H9 (cell line): ENCODE data around the gene CES1. TPM values are rescaled to one million over a fixed set of nuclear protein-coding genes. Genes with fewer than 3 reads are reported as not detected.

Source experiments
- DNase-seq: peaks from one replicate; pipeline ENCODE4 v3.0.0-alpha.2; 2017
- H2AFZ ChIP-seq: one replicate; pipeline ENCODE4 v1.6.1; 2013; ENCODE audit warnings: mild to moderate bottlenecking, low read length, control low read depth, moderate library complexity
- H2AK5ac ChIP-seq: 2 replicates; pipeline ENCODE4 v1.6.1; 2013; ENCODE audit warnings: low read length, control low read depth, mixed read lengths; ENCODE audit not compliant: insufficient read length
- H2BK120ac ChIP-seq: one replicate; pipeline ENCODE4 v1.6.1; 2013; ENCODE audit warnings: low read depth, mild to moderate bottlenecking, low read length, control low read depth, inconsistent platforms; ENCODE audit not compliant: poor library complexity, severe bottlenecking
- H2BK12ac ChIP-seq: 2 replicates; pipeline ENCODE4 v1.6.1; 2013; ENCODE audit warnings: low read length, control low read depth, mixed read lengths, low read depth; ENCODE audit not compliant: insufficient read length
- H2BK15ac ChIP-seq: 2 replicates; pipeline ENCODE4 v1.6.1; 2013; ENCODE audit warnings: low read depth, low read length, control low read depth
- H2BK20ac ChIP-seq: one replicate; pipeline ENCODE4 v1.6.1; 2013; ENCODE audit warnings: low read depth, mild to moderate bottlenecking, low read length, control low read depth, inconsistent platforms; ENCODE audit not compliant: poor library complexity, severe bottlenecking
- H2BK5ac ChIP-seq: 2 replicates; pipeline ENCODE4 v1.6.1; 2013; ENCODE audit warnings: low read length, control low read depth, mixed read lengths; ENCODE audit not compliant: insufficient read length
- H3K14ac ChIP-seq: 2 replicates; pipeline ENCODE4 v1.6.1; 2013; ENCODE audit warnings: low read length, control low read depth; ENCODE audit not compliant: insufficient read depth
- H3K18ac ChIP-seq: 2 replicates; pipeline ENCODE4 v1.6.1; 2013; ENCODE audit warnings: low read depth, mild to moderate bottlenecking, mixed read lengths, low read length, control low read depth; ENCODE audit not compliant: insufficient read length
- H3K23ac ChIP-seq: 2 replicates; pipeline ENCODE4 v1.6.1; 2013; ENCODE audit warnings: low read length, control low read depth, mixed read lengths, low read depth; ENCODE audit not compliant: insufficient read length
- H3K23me2 ChIP-seq: 2 replicates; pipeline ENCODE4 v1.6.1; 2013; ENCODE audit warnings: low read depth, mild to moderate bottlenecking, mixed read lengths, low read length, control low read depth; ENCODE audit not compliant: insufficient read length, poor library complexity, severe bottlenecking
- H3K27ac ChIP-seq: 2 replicates; pipeline ENCODE4 v1.5.1; 2013; ENCODE audit warnings: low read length, control low read depth, mixed read lengths, low read depth; ENCODE audit not compliant: insufficient read length
- H3K27me3 ChIP-seq: 2 replicates; pipeline ENCODE4 v1.6.1; 2013; ENCODE audit warnings: low read length, control low read depth, inconsistent platforms; ENCODE audit not compliant: insufficient read depth
- H3K4ac ChIP-seq: 2 replicates; pipeline ENCODE4 v1.6.1; 2013; ENCODE audit warnings: low read depth, mild to moderate bottlenecking, control low read depth, inconsistent platforms, low read length, moderate library complexity
- H3K4me1 ChIP-seq: 2 replicates; pipeline ENCODE4 v1.6.1; 2013; ENCODE audit warnings: low read length, control low read depth, inconsistent platforms; ENCODE audit not compliant: insufficient read depth
- H3K4me2 ChIP-seq: 2 replicates; pipeline ENCODE4 v1.6.1; 2013; ENCODE audit warnings: low read length, control low read depth, mixed read lengths; ENCODE audit not compliant: insufficient read length, insufficient read depth
- H3K56ac ChIP-seq: 2 replicates; pipeline ENCODE4 v1.6.1; 2013; ENCODE audit warnings: low read depth, mild to moderate bottlenecking, mixed read lengths, low read length, control low read depth; ENCODE audit not compliant: insufficient read length
- H3K79me1 ChIP-seq: 2 replicates; pipeline ENCODE4 v1.6.1; 2013; ENCODE audit warnings: low read depth, mild to moderate bottlenecking, moderate library complexity, low read length, control low read depth, inconsistent platforms; ENCODE audit not compliant: insufficient read depth, poor library complexity, severe bottlenecking
- H3K79me2 ChIP-seq: 2 replicates; pipeline ENCODE4 v1.6.1; 2013; ENCODE audit warnings: low read length, control low read depth, inconsistent platforms; ENCODE audit not compliant: insufficient read depth
- H3K9ac ChIP-seq: 2 replicates; pipeline ENCODE4 v1.6.1; 2013; ENCODE audit warnings: low read length, control low read depth, mixed read lengths; ENCODE audit not compliant: insufficient read length; ENCODE audit errors: extremely low read depth
- H3K9me3 ChIP-seq: one replicate; pipeline ENCODE4 v1.6.1; 2013; ENCODE audit warnings: low read depth, low read length, inconsistent platforms; ENCODE audit not compliant: control insufficient read depth
- H3T11ph ChIP-seq: one replicate; pipeline ENCODE4 v1.6.1; 2013; ENCODE audit warnings: mild to moderate bottlenecking, low read length, control low read depth, inconsistent platforms
- H4K20me1 ChIP-seq: one replicate; pipeline ENCODE4 v1.6.1; 2013; ENCODE audit not compliant: control insufficient read depth, insufficient read length, insufficient read depth
- H4K5ac ChIP-seq: 2 replicates; pipeline ENCODE4 v1.6.1; 2013; ENCODE audit warnings: low read depth, mild to moderate bottlenecking, mixed read lengths, low read length, control low read depth; ENCODE audit not compliant: insufficient read length
- H4K8ac ChIP-seq: replicated peaks from 2 replicates; pipeline ENCODE4 v1.6.1; 2013; ENCODE audit warnings: low read length, control low read depth, mixed read lengths, low read depth; ENCODE audit not compliant: insufficient read length
- H4K91ac ChIP-seq: 2 replicates; pipeline ENCODE4 v1.6.1; 2013; ENCODE audit warnings: low read depth, mild to moderate bottlenecking, moderate library complexity, mixed read lengths, low read length, control low read depth; ENCODE audit not compliant: insufficient read length
- H3K27ac Mint-ChIP-seq, 3 experiments: 2 replicates in 2 of 3; 3 replicates in 1 of 3; pipeline ENCODE4 v1.8.0; 2020 to 2021; ENCODE audit warnings: mixed read lengths in 3 of 3, mild to moderate bottlenecking in 1 of 3, moderate library complexity in 1 of 3
- H3K27me3 Mint-ChIP-seq: 2 replicates; pipeline ENCODE4 v1.8.0; 2021; ENCODE audit warnings: low read depth, mild to moderate bottlenecking, moderate library complexity, mixed read lengths
- H3K36me3 Mint-ChIP-seq, 3 experiments: 2 replicates in 2 of 3; 3 replicates in 1 of 3; pipeline ENCODE4 v1.8.0; 2020 to 2021; ENCODE audit warnings: low read depth in 3 of 3, mixed read lengths in 3 of 3; ENCODE audit not compliant: insufficient read depth in 1 of 3
- H3K4me1 Mint-ChIP-seq, 2 experiments: 2 replicates each; pipeline ENCODE4 v1.8.0; 2020; ENCODE audit warnings: mixed read lengths in 2 of 2
- H3K4me3 Mint-ChIP-seq, 2 experiments: 2 replicates in 1 of 2; 3 replicates in 1 of 2; pipeline ENCODE4 v1.8.0; 2020 to 2021; ENCODE audit warnings: mild to moderate bottlenecking in 2 of 2, mixed read lengths in 2 of 2, moderate library complexity in 1 of 2
- H3K9me3 Mint-ChIP-seq, 2 experiments: 2 replicates in 1 of 2; 3 replicates in 1 of 2; pipeline ENCODE4 v1.8.0; 2020; ENCODE audit warnings: mild to moderate bottlenecking in 2 of 2, mixed read lengths in 2 of 2, moderate library complexity in 1 of 2
- WGBS: extraction: QIAGEN DNeasy Blood & Tissue Kit; methylation state at CpG from one replicate; pipeline ENCODE4 v1.1.7; 2013; ENCODE audit warnings: missing lambda C conversion rate, low lambda C conversion rate, mixed read lengths; ENCODE audit not compliant: insufficient read length; ENCODE audit errors: extremely low coverage; 5-methylcytosine and 5-hydroxymethylcytosine counted together
- total RNA-seq: library from RNA; stranded (reverse); gene quantifications from 2 replicates; pipeline ENCODE4 v1.2.1, GENCODE V29; 2021
- TF ChIP-seq, protein P1 (sequence below): fragments of 200-600 bp; sonication (generic); conservative IDR thresholded peaks from 3 replicates; pipeline ENCODE4 v1.8.0; 2021; ENCODE audit warnings: antibody characterized with exemption, mild to moderate bottlenecking

Gene CES1
- total RNA-seq, 1 experiment from 2014 or later: not detected

DNA sequence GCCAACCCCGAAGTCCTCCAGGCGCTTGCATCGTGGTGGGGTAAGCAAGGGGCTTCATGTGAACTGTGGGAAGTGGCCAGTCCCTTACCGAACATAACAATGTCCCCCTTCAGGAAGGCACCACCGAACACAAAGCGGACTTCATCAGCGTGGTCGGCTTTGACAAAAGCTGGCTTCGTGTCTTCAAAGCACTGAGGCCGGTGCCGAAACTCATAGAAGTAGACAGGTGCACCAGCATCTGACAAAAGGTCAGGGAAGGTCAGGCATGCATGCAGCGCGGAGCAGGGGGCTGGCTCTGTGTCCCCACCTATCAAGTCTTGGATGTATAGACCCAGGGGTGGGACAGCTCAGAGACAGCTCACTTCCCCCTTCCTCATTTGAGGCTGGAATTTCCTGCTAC lies 16.6 kb upstream of the CES1 start:
- H3K79me1 ChIP-seq: no peaks in the 10 kb centered on the region
- no peaks in the 10 kb centered on the region for H3K36me3 Mint-ChIP-seq
- no peak overlapping the region for H3K27ac ChIP-seq
- no peaks in the 10 kb centered on the region for H3K23me2 ChIP-seq
- H2BK120ac ChIP-seq: no peak overlapping the region
- H3K27me3 Mint-ChIP-seq: peaks cover 17% of the 10 kb centered on the region
- H2BK5ac ChIP-seq: no peak overlapping the region
- no peak overlapping the region for H4K8ac ChIP-seq
- H4K91ac ChIP-seq: no peak overlapping the region
- no peak overlapping the region for H3K9ac ChIP-seq
- H3K27ac Mint-ChIP-seq: no peak overlapping the region
- no peak overlapping the region for H3K4ac ChIP-seq
- no peak overlapping the region for H3K18ac ChIP-seq
- H2BK12ac ChIP-seq: no peak overlapping the region
- no peak overlapping the region for H3K4me2 ChIP-seq
- H2AFZ ChIP-seq: no peak overlapping the region
- H4K5ac ChIP-seq: no peak overlapping the region
- no peaks in the 10 kb centered on the region for H3K4me1 ChIP-seq
- no peak overlapping the region for H2AK5ac ChIP-seq
- no peaks in the 10 kb centered on the region; a peak in 2 of 4 replicates for H3K4me1 Mint-ChIP-seq
- no peaks in the 10 kb centered on the region for H3K79me2 ChIP-seq
- H2BK15ac ChIP-seq: no peak overlapping the region
- H2BK20ac ChIP-seq: no peak overlapping the region
- H3T11ph ChIP-seq: no peak overlapping the region
- H3K9me3 Mint-ChIP-seq: no peaks in the 10 kb centered on the region
- H3K27me3 ChIP-seq: no peaks in the 10 kb centered on the region
- no CpG with 5 or more reads among the region's 13 CpGs for WGBS
- TF ChIP-seq, protein P1, sequence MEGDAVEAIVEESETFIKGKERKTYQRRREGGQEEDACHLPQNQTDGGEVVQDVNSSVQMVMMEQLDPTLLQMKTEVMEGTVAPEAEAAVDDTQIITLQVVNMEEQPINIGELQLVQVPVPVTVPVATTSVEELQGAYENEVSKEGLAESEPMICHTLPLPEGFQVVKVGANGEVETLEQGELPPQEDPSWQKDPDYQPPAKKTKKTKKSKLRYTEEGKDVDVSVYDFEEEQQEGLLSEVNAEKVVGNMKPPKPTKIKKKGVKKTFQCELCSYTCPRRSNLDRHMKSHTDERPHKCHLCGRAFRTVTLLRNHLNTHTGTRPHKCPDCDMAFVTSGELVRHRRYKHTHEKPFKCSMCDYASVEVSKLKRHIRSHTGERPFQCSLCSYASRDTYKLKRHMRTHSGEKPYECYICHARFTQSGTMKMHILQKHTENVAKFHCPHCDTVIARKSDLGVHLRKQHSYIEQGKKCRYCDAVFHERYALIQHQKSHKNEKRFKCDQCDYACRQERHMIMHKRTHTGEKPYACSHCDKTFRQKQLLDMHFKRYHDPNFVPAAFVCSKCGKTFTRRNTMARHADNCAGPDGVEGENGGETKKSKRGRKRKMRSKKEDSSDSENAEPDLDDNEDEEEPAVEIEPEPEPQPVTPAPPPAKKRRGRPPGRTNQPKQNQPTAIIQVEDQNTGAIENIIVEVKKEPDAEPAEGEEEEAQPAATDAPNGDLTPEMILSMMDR: no peak
- DNase-seq: no peak
- no peak overlapping the region for H3K14ac ChIP-seq
- H4K20me1 ChIP-seq: no peaks in the 10 kb centered on the region
- no peak overlapping the region for H3K23ac ChIP-seq
- H3K9me3 ChIP-seq: no peaks in the 10 kb centered on the region
- no peak overlapping the region for H3K56ac ChIP-seq
- H3K4me3 Mint-ChIP-seq: no peak overlapping the region
